Measurements from ENCODE around the gene MACROD2.

The MACROD2 gene

DNA sequence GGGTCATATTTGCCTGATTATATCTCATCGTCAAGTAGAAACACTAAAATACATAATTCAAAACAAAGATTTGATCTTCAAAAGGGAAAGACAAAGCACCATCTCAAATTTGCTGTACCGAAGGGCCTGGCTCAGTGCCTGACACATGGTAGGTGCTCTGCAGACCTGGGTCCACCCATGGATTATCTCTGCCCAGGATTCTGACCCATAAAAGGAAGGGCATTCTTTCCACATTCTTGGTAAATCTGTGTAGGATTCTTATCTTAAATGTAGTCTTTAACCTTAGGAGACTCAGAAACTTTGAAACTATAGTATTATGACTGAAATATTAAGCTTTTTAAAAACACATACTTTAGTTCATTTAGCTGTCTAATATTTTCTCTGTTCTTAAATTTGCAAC is 616.2 kb downstream of the MACROD2 start:
- H3K4me1 Mint-ChIP-seq, result no peaks in the 10 kb centered on the region
- H3K27ac Mint-ChIP-seq, result no peak overlapping the region
- DNase-seq (ENCODE audit: low spot score in 2 of 2) (no peak), ATAC-seq (ENCODE audit: low read depth) (no peak)
- H3K4me3 Mint-ChIP-seq, result no peak overlapping the region
- no peaks in the 10 kb centered on the region for H3K9me3 Mint-ChIP-seq
- peaks cover 2% of the 10 kb centered on the region for H3K27me3 Mint-ChIP-seq
- H3K36me3 Mint-ChIP-seq, result no peaks in the 10 kb centered on the region

DNA sequence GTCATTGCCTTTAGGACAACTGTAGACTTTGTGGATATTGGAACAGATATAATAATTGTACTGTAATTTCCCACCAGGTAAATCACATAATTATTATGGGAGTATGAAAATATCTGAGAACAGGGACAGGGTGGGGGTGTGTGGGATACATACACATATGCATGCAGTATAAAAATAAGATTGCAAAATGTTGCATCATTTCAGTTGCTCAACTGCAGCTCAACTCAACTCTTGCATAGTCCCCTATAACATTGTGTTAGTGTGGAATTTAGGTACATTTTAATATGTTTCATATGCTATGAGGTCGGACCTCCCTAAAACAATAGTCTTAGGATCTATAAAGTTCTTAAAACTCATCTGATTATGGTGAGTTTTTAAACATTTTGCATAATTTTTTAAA is 617.1 kb downstream of the MACROD2 start:
- ATAC-seq (ENCODE audit: low read depth), result no peak
- Mint-ChIP-seq H3K27ac (no peak overlapping the region), H3K4me3 (no peak overlapping the region), H3K9me3 (no peaks in the 10 kb centered on the region), H3K4me1 (no peaks in the 10 kb centered on the region), H3K36me3 (no peaks in the 10 kb centered on the region), H3K27me3 (peaks cover 2% of the 10 kb centered on the region)
- DNase-seq (ENCODE audit: low spot score in 2 of 2), result no peak

DNA sequence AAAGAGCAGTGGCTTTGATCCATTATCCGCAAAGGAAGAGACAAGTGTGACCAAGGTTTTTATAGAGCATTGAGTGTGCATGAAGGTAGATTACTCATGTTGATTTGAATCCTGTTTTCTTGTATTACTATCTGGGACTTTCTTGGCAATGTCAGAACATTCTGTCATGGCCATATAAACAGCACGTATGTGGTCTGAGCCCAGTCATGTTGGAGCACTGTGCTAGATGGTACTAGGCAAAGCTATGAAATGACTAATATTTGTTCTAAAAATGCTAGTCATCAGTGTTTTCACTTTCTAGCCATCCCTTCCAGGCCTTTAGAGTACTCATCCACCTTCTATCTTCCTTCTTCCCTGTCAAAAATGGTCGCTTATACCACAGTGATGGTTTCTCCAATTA is 620.7 kb downstream of the MACROD2 start:
- H3K4me3 Mint-ChIP-seq, result no peak overlapping the region
- H3K9me3 Mint-ChIP-seq, result no peaks in the 10 kb centered on the region
- no peak overlapping the region for H3K27ac Mint-ChIP-seq
- H3K4me1 Mint-ChIP-seq, result no peaks in the 10 kb centered on the region
- peaks cover 2% of the 10 kb centered on the region for H3K27me3 Mint-ChIP-seq
- ATAC-seq (ENCODE audit: low read depth) (no peak), DNase-seq (ENCODE audit: low spot score in 2 of 2) (no peak)
- no peaks in the 10 kb centered on the region for H3K36me3 Mint-ChIP-seq

DNA sequence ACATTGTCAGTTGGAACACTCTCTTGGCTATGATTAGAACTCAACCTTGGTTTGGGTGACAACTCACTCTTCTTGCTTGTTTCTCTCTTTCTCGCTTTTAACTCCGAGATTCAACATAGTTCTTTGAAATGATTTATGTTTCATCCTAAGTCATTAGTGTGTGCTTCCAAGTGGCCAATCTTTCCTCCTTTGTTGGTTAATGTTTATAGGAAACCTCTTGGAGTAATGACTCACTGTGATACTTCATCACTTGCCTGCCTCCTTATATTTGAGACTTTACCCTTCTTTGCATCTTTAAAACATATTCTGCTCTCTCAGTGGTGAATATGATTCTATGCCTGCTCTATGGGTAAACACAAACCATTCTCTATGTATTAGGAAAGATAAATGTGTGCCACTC is 621.8 kb downstream of the MACROD2 start:
- Mint-ChIP-seq H3K36me3 (no peaks in the 10 kb centered on the region), H3K9me3 (no peaks in the 10 kb centered on the region), H3K4me1 (no peaks in the 10 kb centered on the region), H3K27ac (no peak overlapping the region), H3K27me3 (peaks cover 2% of the 10 kb centered on the region), H3K4me3 (no peak overlapping the region)
- DNase-seq (ENCODE audit: low spot score in 2 of 2), result no peak
- ATAC-seq (ENCODE audit: low read depth), result no peak

DNA sequence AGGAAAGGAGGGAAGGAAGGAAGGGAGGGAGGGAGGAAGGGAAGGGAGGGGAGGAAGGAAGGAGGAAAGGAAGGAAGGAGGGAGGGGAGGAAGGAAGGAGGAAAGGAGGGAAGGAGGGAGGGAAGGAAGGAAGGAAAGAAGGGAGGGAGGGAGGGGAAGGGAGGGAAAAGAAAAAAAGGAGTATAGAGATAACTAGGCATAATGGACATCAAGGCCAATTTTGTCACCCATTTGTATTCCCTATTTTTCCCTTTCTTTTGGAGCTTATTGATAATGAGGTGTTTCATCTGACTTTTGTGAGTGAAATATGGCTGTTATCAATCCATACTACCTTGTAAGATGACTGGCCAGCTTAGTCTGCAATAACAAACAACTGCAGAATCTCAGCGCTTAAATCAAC is 624.1 kb downstream of the MACROD2 start:
- Mint-ChIP-seq H3K4me1 (no peaks in the 10 kb centered on the region), H3K9me3 (no peaks in the 10 kb centered on the region), H3K27me3 (no peaks in the 10 kb centered on the region), H3K4me3 (no peak overlapping the region), H3K27ac (no peak overlapping the region), H3K36me3 (no peaks in the 10 kb centered on the region)
- no peak for ATAC-seq (ENCODE audit: low read depth)
- no peak for DNase-seq (ENCODE audit: low spot score in 2 of 2)

DNA sequence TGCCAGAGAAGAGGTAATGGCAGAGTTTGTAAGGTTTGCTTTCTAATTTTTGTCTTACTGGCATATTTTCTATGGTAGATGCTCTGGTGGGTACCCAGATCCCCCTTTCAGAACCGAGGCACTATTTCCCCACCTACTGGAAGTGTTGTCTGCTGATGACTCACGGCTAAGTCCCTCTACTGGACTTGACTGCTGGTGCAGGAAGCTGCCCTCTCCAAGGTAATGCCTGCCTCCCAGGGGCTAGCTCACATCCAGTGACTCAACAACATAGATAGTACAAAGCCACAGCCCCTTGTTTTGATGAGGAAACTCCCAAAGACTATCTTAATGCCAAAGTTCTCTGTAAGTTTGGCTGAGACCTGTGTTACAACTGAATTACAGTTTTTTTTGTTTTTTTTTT is 627.5 kb downstream of the MACROD2 start:
- ATAC-seq (ENCODE audit: low read depth), result no peak
- no peak for DNase-seq (ENCODE audit: low spot score in 2 of 2)
- no peaks in the 10 kb centered on the region for H3K27me3 Mint-ChIP-seq

DNA sequence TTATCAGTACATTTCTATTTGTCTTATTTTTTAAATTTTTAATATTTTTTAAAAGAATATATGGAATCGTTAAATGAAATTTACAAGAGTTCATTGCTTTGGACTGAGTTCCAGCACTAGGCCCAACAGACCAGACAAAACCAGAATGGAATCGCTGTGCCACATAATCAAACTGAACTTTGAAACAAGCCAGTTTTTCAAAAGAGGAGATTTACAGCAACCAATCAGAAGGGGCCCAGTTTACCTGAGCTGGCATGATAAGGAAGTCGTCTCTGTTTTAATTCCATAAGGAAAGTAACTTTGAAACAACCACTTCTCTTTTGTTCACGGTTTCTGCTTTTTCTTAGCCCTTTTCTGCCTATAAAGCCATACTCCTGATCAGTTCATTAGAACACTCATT is 635.7 kb downstream of the MACROD2 start:
- Mint-ChIP-seq H3K36me3 (no peaks in the 10 kb centered on the region), H3K4me1 (no peaks in the 10 kb centered on the region), H3K4me3 (no peak overlapping the region), H3K9me3 (no peaks in the 10 kb centered on the region), H3K27ac (no peak overlapping the region), H3K27me3 (no peaks in the 10 kb centered on the region)
- DNase-seq (ENCODE audit: low spot score in 2 of 2), result no peak
- ATAC-seq (ENCODE audit: low read depth), result no peak

More for the DNA sequence above, 627.5 kb downstream of the MACROD2 start:
- no peak overlapping the region for H3K27ac Mint-ChIP-seq
- no peak overlapping the region for H3K4me3 Mint-ChIP-seq
- H3K36me3 Mint-ChIP-seq, result no peaks in the 10 kb centered on the region
- H3K4me1 Mint-ChIP-seq, result no peaks in the 10 kb centered on the region
- no peaks in the 10 kb centered on the region for H3K9me3 Mint-ChIP-seq

DNA sequence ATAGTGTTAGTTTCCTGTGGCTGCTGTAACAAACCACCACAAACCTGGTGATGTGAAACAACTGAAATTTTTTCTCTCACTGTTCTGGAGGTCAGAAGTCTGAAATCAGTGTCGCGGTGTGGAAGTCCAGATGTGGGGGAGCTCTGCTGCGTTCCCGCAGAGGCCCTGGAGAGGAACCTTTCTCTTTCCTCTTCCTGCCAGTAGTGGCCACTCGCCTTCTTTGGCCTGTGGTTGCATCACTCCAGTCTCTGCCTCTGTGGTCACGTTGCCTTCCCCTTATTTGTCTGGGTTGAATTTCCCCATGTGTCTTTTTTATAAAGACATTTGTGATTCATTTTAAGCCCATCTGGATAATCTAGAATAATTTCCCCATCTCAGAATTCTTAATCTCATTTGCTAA is 637.6 kb downstream of the MACROD2 start:
- Mint-ChIP-seq H3K4me1 (no peaks in the 10 kb centered on the region), H3K27ac (no peak overlapping the region), H3K27me3 (no peaks in the 10 kb centered on the region), H3K4me3 (no peak overlapping the region), H3K9me3 (no peaks in the 10 kb centered on the region), H3K36me3 (no peaks in the 10 kb centered on the region)
- ATAC-seq (ENCODE audit: low read depth), result no peak
- DNase-seq (ENCODE audit: low spot score in 2 of 2), result no peak

DNA sequence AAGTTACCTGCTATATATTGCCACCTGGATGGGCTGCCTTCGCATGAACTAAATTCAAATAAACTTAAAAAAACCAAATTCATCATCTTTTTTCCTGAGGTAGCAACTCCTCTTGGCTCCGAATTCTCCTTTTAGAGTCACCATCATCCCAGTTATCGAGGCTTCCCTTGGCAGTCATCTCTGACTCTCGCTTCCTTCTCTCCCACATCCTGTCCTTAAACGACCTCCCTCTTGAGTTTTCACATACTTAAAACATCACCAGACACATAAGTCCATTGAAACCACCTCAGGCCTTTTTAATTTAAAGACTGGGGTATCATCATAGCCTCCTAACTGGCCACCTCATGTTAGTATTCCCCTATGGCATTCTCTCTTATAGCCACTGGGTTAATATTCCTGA is 638.2 kb downstream of the MACROD2 start:
- no peak for ATAC-seq (ENCODE audit: low read depth)
- DNase-seq (ENCODE audit: low spot score in 2 of 2), result no peak
- H3K27me3 Mint-ChIP-seq, result no peaks in the 10 kb centered on the region

DNA sequence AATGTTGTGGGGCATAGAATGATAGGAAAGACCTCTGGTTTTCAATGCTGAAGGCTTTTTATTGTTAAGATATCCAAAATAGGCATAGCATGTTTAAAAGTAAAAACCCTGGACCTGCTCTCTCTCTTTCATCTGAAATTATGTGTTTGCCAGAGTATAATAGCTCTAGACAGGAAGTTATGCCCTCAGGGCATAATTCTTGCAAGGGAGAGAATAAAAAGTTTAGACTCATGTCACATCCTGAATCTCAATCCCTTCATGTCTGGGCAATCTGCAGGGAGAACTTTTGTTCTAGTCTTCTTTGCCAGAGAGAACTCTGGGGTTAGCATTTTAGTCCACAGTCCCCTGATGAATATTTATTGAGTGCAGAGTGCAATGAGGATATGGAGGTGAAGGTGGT is 639.3 kb downstream of the MACROD2 start:
- Mint-ChIP-seq H3K9me3 (no peaks in the 10 kb centered on the region), H3K27ac (no peak overlapping the region), H3K4me1 (no peaks in the 10 kb centered on the region), H3K4me3 (no peak overlapping the region), H3K27me3 (no peaks in the 10 kb centered on the region), H3K36me3 (no peaks in the 10 kb centered on the region)
- DNase-seq (ENCODE audit: low spot score in 2 of 2) (no peak), ATAC-seq (ENCODE audit: low read depth) (no peak)

More for the DNA sequence above, 638.2 kb downstream of the MACROD2 start:
- H3K9me3 Mint-ChIP-seq, result no peaks in the 10 kb centered on the region
- no peak overlapping the region for H3K27ac Mint-ChIP-seq
- H3K4me3 Mint-ChIP-seq, result no peak overlapping the region
- H3K4me1 Mint-ChIP-seq, result no peaks in the 10 kb centered on the region
- no peaks in the 10 kb centered on the region for H3K36me3 Mint-ChIP-seq

DNA sequence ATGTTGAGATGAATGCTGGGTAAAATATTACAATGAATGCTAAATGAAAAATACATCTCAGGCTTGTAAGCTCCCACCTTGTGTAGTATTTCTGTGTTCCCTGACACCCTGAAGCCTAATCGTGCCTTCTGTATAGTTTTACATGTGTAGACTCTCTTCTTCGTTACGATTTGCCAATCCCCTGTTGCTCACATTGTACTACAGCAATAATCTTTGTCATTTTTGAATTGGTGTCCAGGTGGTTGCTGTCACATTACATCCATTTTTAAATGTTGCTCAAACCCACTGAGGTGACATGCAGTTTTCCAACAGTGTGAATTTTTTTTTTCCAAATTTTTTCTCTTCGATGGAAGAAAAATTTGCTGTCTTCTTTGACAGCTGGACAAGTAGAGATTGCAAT is 642.1 kb downstream of the MACROD2 start:
- ATAC-seq (ENCODE audit: low read depth) (no peak), DNase-seq (ENCODE audit: low spot score in 2 of 2) (no peak)
- Mint-ChIP-seq H3K36me3 (no peaks in the 10 kb centered on the region), H3K9me3 (peaks cover 5% of the 10 kb centered on the region), H3K27me3 (no peaks in the 10 kb centered on the region), H3K4me1 (no peaks in the 10 kb centered on the region), H3K4me3 (no peak overlapping the region), H3K27ac (no peak overlapping the region)

DNA sequence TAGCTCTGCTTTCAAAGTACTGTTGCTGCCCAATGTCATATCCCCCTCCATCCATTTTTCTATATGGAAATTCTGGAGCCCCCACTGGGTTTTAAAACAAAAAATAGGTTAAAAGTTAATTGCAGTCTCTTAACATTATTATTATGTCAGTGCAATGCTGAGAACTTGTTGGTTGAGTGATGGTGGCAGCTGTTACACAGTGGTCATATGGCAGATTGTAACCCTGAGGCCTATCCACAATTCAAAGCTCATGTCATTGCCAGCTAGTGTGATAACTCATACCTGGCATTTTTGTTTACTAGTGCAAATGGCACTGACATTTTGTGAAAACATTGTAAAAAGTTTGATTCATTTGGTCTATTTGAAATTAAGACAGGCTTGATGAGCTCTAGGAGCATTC is 647.8 kb downstream of the MACROD2 start:
- no peaks in the 10 kb centered on the region for H3K27me3 Mint-ChIP-seq
- DNase-seq (ENCODE audit: low spot score in 2 of 2) (no peak), ATAC-seq (ENCODE audit: low read depth) (no peak)
- H3K27ac Mint-ChIP-seq, result no peak overlapping the region
- peaks cover 5% of the 10 kb centered on the region for H3K9me3 Mint-ChIP-seq
- no peaks in the 10 kb centered on the region for H3K4me1 Mint-ChIP-seq
- no peaks in the 10 kb centered on the region for H3K36me3 Mint-ChIP-seq
- H3K4me3 Mint-ChIP-seq, result no peak overlapping the region

DNA sequence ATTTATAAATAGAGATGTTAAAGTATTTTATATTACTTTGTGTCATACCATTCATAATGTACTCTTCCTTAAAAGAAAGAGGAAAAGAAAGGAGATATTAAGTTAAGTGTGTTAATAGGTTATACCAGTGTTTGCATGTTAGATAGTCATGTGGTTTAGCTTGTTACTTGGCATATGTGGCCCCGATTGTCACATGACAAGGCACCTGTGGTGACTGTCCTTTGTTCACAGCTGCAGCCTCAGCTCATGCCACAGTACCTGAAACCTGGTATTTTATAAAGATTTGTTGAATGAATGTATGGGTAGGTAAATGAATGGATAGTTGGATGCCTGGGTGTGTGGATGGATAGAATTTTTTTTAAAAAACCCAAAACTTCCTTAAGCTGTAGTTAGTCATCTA is 648.2 kb downstream of the MACROD2 start:
- peaks cover 5% of the 10 kb centered on the region for H3K9me3 Mint-ChIP-seq
- ATAC-seq (ENCODE audit: low read depth) (no peak), DNase-seq (ENCODE audit: low spot score in 2 of 2) (no peak)
- H3K4me1 Mint-ChIP-seq, result no peaks in the 10 kb centered on the region
- no peaks in the 10 kb centered on the region for H3K27me3 Mint-ChIP-seq
- H3K27ac Mint-ChIP-seq, result no peak overlapping the region
- no peak overlapping the region for H3K4me3 Mint-ChIP-seq
- no peaks in the 10 kb centered on the region for H3K36me3 Mint-ChIP-seq

DNA sequence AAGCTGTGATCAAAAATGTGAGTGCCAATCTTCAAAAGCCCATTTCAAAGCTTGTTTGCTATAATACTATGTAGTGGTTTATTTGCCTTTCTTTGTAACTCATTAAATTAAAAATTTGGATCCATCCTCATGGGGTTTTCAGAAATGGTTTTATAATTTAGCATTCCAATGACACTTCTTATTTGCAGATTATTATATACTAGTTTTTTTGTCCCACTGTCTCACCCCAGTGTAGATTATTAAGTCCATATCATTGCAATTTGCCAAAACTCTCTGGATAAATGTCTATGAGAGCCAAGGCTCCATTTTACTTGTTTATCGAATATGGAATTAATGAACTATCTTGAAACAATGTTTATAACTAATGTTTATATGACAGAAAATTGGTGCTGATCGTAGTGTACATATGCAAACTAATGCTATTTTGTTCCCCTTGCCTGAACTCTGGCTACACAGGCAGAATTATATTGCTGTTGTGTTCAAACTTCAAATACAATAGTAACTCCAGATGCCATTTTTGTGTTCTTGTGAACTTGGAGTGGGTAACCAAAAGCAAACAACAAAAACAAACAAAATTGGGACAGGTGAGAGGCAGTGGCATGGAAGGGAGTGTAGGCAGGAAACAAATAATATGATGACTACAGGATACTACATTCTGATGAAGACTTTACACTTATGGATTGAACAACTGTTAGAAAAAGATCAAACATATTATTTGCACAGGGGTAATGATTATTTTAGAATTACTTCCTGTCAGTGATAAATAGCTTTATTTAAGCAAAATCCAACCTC is 649.2 kb downstream of the MACROD2 start:
- DNase-seq (ENCODE audit: low spot score in 2 of 2), result no peak
- no peaks in the 10 kb centered on the region for H3K27me3 Mint-ChIP-seq
- no peaks in the 10 kb centered on the region for H3K36me3 Mint-ChIP-seq
- no peak for ATAC-seq (ENCODE audit: low read depth)
- H3K9me3 Mint-ChIP-seq, result peaks cover 5% of the 10 kb centered on the region
- H3K27ac Mint-ChIP-seq, result no peak overlapping the region
- no peak overlapping the region for H3K4me3 Mint-ChIP-seq
- H3K4me1 Mint-ChIP-seq, result no peaks in the 10 kb centered on the region

DNA sequence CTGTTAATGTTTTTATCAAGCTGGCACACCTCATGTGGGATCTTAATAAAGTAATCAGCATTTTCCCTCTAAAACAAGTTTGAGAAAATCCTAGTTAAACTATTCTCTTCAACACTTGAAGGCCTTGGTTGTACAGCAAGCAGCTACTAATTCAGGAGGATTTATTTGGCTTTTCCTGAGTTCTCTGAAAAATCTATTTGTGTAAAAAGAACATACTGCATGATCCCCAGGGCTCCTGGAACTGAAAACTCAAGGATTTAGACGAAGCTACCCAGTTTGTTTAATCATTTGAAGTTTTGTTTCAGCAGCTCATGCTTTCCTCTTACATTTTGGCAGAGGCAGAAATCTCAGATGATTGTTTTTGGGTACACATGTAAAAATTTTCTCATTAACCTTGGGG is 651.7 kb downstream of the MACROD2 start:
- H3K27me3 Mint-ChIP-seq, result no peaks in the 10 kb centered on the region
- H3K4me3 Mint-ChIP-seq, result no peak overlapping the region
- H3K36me3 Mint-ChIP-seq, result no peaks in the 10 kb centered on the region
- DNase-seq (ENCODE audit: low spot score in 2 of 2), result no peak
- no peak overlapping the region for H3K27ac Mint-ChIP-seq
- H3K4me1 Mint-ChIP-seq, result no peaks in the 10 kb centered on the region
- peaks cover 1% of the 10 kb centered on the region for H3K9me3 Mint-ChIP-seq
- ATAC-seq (ENCODE audit: low read depth), result no peak
